ENCODE results near the gene PFKM. TPM values are rescaled to one million over a fixed set of nuclear protein-coding genes. Genes with fewer than 3 reads are reported as not detected.

PFKM gene
- total RNA-seq, 1 experiment from 2014 or later, result 61.8 TPM

GRCh38 chr12:48185181-48185919 is 66.2 kb downstream of the PFKM start:
- DNase-seq (ENCODE audit: low spot score), result no peak

- DNase-seq (ENCODE audit: low spot score), result no peak
Measured at GRCh38 chr12:48187916-48188695, 68.9 kb downstream of the PFKM start.

DNA sequence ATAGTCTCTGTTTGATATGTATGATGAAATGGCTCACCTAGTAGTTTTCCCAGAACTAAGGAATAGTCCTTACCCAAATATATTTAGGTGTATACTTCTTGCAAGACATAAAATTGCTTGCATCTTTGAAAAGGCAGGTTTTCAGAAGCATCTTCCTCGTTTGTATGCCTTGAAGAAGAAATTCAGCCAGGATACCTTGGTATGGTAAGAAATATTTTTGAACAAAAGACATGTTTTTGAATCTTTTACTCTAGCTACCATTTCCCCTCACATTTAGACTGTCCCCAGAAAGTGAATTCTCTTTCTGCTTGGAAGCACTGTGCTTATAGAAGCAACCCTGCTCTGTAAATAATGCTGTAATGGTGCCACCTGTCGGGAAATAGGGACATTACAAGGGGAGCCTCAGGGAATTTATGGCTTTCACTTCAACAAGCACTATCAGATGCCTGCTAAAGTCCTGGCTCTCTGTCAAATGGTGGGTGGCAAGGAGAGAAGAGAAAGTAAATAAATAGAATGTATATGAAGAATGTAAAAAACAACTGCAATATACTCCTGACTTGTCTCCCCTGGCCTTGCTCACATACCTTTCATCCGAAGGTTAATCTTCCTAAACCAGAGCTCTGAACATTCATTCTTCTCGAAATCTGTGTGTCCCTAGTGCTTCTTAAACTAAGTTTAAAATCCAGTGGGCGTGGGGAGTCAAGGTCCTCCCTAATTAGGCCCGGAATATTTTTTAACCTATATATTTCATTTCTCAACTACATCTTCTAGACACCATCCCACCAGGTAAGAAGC is 70.4 kb downstream of the PFKM start:
- DNase-seq (ENCODE audit: low spot score), result peak; percentile 93

GRCh38 chr12:48191096-48191495 is 71.9 kb downstream of the PFKM start:
- DNase-seq (ENCODE audit: low spot score), result no peak

- no peak for DNase-seq (ENCODE audit: low spot score)
Measured at GRCh38 chr12:48192861-48193260, 73.7 kb downstream of the PFKM start.

DNA sequence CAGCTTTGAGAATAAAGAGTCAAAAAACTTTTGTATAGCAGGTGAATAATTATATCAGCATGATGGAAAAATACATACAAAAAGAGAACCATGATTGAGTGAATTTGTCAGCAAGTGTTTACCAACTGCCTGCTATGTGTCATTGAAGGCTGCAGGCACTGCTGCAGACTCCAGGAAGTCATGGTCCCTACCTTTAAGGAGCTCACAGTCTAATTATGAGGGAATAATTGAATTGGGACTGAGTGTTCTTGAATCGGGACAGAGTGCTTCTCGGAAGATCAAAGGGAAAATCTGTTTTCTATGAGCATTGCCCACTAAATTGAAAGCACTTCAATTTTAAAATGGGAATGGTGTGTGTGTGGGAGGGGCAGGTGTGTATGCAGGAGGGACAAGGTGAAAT is 74.5 kb downstream of the PFKM start:
- no peak for DNase-seq (ENCODE audit: low spot score)

DNA sequence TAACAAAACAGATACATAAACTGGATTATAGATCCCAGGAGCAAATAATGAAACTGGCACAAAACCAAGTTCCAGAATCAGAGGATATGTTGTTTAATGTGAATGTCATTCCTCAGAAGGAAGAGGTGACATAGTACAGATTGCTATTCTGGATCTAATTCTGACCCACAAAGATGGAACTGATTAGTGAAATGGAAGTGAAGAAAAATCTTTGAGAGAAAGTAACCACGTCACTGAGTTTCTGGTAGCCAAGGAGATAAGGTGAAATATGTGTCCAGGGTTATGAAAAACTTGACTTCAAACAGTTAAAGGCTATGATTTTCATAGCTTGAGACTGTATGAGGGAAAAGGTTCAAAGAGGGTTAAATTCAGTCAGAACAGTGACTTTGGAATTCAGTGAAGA is 75.6 kb downstream of the PFKM start:
- peak; percentile 26 for DNase-seq (ENCODE audit: low spot score)

Small RNA genes within 50 kb of the gene (small RNA-seq; reads per million reads assigned to genes)
- gene MIR6505 (not detected), gene RNU6-1203P (not detected)

Other genes with a start within 250 kb of the PFKM start
- 15.3 and 15.4 TPM in 2 replicates for gene VDR, start 214.4 kb upstream of the PFKM start, total RNA-seq (2014; rRNA removed; shearing (Covaris generic))
- 126 and 132 TPM in 2 replicates for gene TMEM106C, start 155.8 kb upstream of the PFKM start, total RNA-seq (2014; rRNA removed; shearing (Covaris generic))
- gene COL2A1, start 114.9 kb upstream of the PFKM start, total RNA-seq (2014; rRNA removed; shearing (Covaris generic)), result not detected in 2 replicates
- gene SENP1, start 13.3 kb upstream of the PFKM start, total RNA-seq (2014; rRNA removed; shearing (Covaris generic)), result 9.4 and 10.6 TPM in 2 replicates
- gene ASB8, start 38.2 kb downstream of the PFKM start, total RNA-seq (2014; rRNA removed; shearing (Covaris generic)), result 18.1 and 22.1 TPM in 2 replicates
- not detected in 2 replicates for gene CCDC184, start 64.3 kb downstream of the PFKM start, total RNA-seq (2014; rRNA removed; shearing (Covaris generic))
- gene OR10AD1, start 83.9 kb downstream of the PFKM start, total RNA-seq (2014; rRNA removed; shearing (Covaris generic)), result not detected in 2 replicates
- 7.5 and 7.7 TPM in 2 replicates for gene ZNF641, start 231.6 kb downstream of the PFKM start, total RNA-seq (2014; rRNA removed; shearing (Covaris generic))

Data from HT-29 (cell line).